Fibroblast of gingiva (primary cell): ENCODE measurements around the gene AGRN.
"Not testable (repeated sequence)": the region's sequence is repeated elsewhere in the genome, so short reads cannot be mapped to it uniquely, and the experiment has no call there.

Experiments used
- DNase-seq: peaks from one replicate; pipeline ENCODE4 v3.0.0-alpha.2; 2011; ENCODE audit warnings: low read depth

Gene AGRN

DNA sequence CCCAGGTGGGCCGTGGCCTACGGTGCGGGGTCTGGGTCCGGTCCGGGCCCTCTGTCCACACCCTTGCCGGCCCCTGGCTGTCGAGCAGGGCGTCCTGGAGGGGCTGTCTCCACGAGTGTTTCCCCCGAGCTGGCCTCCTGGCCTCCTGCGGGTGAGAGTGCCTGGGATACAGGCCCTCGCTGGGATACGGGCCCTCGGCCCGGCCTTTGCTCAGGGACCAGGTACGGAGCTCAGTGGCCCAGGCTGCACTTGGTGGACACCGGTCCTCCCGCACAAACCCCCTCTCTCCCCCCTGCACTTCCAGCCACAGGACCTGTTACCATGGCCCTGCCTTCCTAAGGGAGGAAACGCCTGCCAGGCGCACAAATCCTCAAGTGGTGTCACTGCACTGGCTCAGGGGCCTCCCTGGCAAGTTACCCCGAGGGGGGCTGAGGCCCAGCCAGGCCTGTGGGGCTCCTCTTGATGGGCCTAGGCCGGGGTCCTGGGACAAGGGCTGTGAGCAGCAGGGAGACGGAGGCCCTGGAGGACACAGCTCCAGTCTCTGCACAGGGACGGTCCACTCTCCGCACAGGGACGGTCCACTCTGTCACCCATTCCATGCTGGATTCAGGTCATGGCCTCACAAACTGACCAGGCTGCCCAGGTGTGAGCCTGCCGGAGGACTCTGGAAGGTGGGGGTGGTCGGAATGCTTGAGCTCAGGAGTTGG, 72.4 kb downstream of the AGRN start:
- DNase-seq: no peak

DNA sequence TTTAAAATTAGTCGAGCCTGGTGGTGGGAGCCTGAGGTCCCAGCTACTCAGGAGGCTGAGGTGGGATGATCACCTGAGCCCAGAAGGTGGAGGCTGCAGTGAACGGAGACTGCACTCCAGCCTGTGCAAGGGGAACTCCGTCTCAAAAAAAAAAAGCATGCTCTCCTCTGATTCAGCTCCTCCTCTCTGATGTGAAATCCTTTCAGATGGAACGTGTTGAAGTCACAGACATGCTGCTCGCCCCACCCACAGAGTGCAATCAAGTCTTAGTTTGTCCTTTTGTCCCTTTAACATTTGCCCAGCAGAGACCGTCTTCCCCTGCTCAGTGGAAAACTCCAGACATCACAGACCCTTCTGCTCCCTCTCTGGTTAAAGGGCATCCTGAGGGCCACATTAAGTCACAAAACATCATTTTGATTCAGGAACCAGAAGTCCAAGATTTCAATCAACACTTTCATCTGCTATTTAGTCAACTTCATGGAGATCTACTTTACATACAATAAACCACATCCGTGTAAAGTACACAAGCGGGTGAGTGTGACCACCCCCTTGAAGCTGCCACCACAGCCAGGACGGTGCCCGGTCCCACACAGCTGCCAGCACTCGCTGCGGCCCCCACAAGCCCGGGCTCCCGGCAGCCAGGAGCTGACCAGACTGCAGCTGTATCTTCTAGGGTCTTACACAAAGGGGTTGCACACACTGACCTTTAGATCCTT, 73.1 kb downstream of the AGRN start:
- DNase-seq: no peak

DNA sequence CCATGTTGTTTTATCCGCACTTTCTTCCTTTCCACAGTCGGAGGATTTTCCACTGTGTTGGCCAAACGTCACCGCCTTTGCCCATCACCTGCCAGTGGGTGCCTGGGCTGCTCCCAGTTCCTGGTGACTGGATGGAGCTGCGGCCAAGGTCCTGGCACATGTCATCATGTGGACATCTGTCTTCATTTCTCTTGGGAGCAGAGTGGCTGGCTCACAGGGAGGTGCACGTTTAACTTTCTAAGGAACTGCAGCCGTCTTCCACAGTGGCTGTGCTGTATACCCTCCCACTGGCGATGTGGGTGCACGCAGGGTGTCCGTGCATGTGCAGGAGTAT, 73.7 kb downstream of the AGRN start:
- no peak for DNase-seq

DNA sequence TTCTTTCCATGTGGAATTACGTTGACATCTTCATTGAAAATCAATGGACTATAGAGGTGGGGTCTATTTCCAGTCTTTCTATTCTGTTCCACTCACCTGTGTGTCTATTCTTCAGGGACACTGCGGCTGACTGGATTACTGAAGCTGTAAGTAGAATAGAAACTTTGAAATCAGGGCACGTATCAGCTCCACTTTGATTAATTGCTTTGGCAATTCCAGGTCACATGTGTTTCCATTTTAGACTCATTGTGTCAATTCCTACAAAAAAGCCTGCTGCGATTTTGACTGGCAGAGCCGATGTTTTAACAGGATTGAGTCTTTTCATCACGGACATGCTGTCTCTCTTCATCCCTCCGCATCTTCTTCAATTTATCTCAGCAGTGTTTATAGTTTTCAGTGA, 75.1 kb downstream of the AGRN start:
- no peak for DNase-seq

DNA sequence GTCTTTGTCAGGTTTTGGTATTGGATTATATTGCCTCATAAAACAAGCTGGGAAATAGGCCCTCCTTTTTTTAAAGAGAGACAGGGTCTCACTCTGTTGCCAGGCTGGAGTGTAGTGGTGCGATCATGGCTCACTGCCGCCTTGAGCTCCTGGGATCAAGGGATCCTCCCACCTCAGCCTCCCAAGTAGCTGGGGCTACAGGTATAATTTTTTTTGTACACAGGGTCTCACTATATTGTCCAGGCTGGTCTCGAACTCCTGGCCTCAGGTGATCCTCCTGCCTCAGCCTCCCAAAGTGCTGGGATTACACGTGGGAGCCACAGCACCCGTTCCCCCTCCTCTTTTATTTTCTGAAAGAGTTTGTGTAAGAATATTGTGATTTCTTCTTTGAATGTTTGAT, 76.2 kb downstream of the AGRN start:
- not testable (repeated sequence) for DNase-seq

DNA sequence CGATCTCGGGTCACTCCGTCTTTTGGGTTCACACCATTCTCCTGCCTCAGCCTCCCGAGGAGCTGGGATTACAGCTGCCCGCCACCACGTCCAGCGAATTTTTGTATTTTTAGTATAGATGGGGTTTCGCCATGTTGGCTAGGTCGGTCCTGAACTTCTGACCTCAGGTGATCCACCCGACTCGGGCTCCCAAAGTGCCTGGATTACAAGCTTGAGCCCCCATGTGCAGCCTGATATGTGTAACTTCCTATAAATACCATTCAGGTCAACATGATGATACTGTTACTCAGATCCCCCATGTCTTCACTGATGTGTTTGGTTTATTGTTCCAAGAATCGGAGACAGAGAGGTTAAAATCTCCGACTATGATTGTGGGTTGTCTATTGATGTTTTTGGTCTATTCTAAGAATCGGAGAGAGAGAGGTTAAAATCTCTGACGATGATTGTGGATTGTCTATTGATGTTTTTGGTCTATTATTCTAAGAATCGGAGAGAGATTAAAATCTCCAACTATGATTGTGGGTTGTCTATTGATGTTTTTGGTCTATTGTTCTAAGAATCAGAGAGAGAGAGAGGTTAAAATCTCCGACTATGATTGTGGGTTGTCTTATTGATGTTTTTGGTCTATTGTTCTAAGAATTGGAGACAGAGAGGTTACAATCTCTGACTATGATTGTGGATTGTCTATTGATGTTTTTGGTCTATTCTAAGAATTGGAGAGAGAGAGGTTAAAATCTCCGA, 78.9 kb downstream of the AGRN start:
- no peak for DNase-seq

DNA sequence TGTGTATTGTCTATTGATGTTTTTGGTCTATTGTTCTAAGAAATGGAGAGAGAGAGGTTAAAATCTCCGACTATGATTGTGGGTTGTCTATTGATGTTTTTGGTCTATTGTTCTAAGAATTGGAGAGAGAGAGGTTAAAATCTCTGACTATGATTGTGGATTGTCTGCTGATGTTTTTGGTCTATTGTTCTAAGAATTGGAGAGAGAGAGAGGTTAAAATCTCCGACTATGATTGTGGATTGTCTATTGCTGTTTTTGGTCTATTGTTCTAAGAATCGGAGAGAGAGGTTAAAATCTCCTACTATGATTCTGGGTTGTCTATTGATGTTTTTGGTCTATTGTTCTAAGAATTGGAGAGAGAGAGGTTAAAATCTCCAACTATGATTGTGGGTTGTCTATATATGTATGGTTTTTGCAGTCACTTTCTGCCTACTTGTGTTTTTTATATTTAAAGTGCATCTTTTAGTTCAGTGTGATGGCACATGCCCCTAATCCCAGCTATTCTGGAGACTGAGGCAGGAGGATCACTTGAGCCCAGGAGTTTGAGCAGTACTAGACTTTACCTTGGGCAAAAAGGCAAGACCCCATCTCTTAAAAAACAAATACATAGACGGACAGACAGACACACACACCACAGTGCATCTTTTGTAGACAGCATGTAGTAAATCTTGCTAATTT, 79.7 kb downstream of the AGRN start:
- no peak for DNase-seq

DNA sequence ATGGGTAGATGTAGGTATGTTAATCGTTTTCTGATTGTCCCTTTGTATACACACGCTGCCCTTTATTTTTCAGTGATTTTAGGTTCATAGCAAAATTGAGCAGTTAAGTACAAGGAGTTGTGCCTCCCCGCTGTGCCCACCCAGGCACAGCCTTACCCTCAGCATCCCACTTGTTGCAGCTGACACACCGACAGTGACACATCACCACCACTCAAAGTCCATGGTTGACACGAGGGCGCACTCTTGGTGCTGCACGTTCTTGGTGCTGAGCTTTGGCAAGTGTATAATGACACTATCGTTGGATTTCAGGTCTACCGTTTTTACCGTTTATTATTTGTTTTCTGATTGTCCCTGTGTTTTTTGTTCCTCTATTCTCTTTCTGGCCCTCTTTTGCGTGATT, 80.4 kb downstream of the AGRN start:
- DNase-seq: no peak

DNA sequence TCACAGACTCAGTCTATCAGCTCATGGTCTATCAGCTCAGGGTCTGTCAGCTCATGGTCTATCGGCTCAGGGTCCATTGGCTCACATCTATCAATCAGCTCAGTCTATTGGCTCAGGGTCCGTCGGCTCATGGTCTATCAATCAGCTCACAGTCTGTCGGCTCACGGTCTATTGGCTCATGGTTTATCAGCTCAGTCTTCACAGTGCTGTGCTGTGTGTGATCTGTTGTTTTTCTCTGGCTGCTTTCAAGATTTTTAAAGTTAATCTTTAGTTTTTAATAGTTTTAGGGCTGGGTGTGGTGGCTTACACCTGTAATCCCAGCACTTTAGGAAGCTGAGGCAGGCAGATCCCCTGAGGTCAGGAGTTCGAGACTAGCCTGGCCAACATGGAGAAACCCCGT, 81.6 kb downstream of the AGRN start:
- no peak for DNase-seq

DNA sequence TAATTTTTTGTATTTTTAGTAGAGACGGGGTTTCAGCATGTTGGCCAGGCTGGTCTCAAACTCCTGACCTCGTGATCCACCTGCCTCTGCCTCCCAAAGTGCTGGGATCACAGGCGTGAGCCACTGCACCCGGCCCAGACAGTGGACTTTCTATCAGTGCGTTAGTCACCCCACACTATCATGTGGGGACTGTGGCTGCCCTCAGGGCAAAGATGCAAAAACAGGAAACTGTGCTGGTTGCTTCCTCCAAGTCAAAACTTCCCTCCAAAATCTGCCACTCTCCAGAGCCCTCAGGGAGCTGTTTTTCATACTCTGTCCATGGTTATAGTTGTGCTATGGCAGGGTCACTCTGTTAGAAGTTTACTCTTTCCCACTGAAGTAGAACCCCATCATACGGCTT, 84.2 kb downstream of the AGRN start:
- DNase-seq: not testable (repeated sequence)
